Endodermal cell (in vitro differentiated cells): ENCODE data around the gene MYBPC2. TPM values are rescaled to one million over a fixed set of nuclear protein-coding genes. Genes with fewer than 3 reads are reported as not detected.

ENCODE experiments used
- DNase-seq: peaks from one replicate; pipeline ENCODE4 v3.0.0-alpha.2; 2017
- H3K27ac ChIP-seq: 2 replicates; pipeline ENCODE4 v1.5.1; 2013; ENCODE audit warnings: mild to moderate bottlenecking, low read depth, low read length, moderate library complexity
- H3K27me3 ChIP-seq: 2 replicates; pipeline ENCODE4 v1.6.1; 2013; ENCODE audit warnings: mild to moderate bottlenecking, low read length, moderate library complexity; ENCODE audit not compliant: insufficient read depth, control insufficient read depth, poor library complexity, severe bottlenecking
- H3K36me3 ChIP-seq: 2 replicates; pipeline ENCODE4 v1.7.0; 2013; ENCODE audit warnings: mild to moderate bottlenecking, low read length, moderate library complexity; ENCODE audit not compliant: control insufficient read depth, insufficient read depth
- H3K4me1 ChIP-seq: one replicate; pipeline ENCODE4 v1.7.0; 2013; ENCODE audit warnings: low read length; ENCODE audit not compliant: control insufficient read depth, insufficient read depth
- H3K4me3 ChIP-seq: 2 replicates; pipeline ENCODE4 v1.5.1; 2013; ENCODE audit warnings: mild to moderate bottlenecking, low read length, moderate library complexity
- H3K9ac ChIP-seq: 2 replicates; pipeline ENCODE4 v1.6.1; 2013; ENCODE audit warnings: mild to moderate bottlenecking, low read length, moderate library complexity; ENCODE audit not compliant: poor library complexity, severe bottlenecking; ENCODE audit errors: extremely low read depth
- H3K9me3 ChIP-seq: 2 replicates; pipeline ENCODE4 v1.6.1; 2013; ENCODE audit warnings: mild to moderate bottlenecking, low read length, moderate library complexity; ENCODE audit not compliant: control insufficient read depth
- H3K27ac Mint-ChIP-seq: 2 replicates; pipeline ENCODE4 v1.8.0; 2020; ENCODE audit warnings: mixed read lengths
- H3K27me3 Mint-ChIP-seq: 2 replicates; pipeline ENCODE4 v1.8.0; 2021; ENCODE audit warnings: mild to moderate bottlenecking, mixed read lengths; ENCODE audit not compliant: insufficient read depth
- H3K36me3 Mint-ChIP-seq: 2 replicates; pipeline ENCODE4 v1.8.0; 2020; ENCODE audit warnings: low read depth, mixed read lengths
- H3K4me1 Mint-ChIP-seq: 2 replicates; pipeline ENCODE4 v1.8.0; 2020; ENCODE audit warnings: mixed read lengths
- H3K4me3 Mint-ChIP-seq: 2 replicates; pipeline ENCODE4 v1.8.0; 2020; ENCODE audit warnings: mild to moderate bottlenecking, moderate library complexity, mixed read lengths
- H3K9me3 Mint-ChIP-seq: 2 replicates; pipeline ENCODE4 v1.8.0; 2020; ENCODE audit warnings: mild to moderate bottlenecking, mixed read lengths
- WGBS, 2 experiments: methylation state at CpG; one replicate each; pipeline versions ENCODE4 v1.1.5 to v1.1.7; 2013; ENCODE audit warnings: missing lambda C conversion rate in 2 of 2, mixed read lengths in 1 of 2; ENCODE audit not compliant: insufficient coverage in 1 of 2, insufficient read length in 1 of 2; 5-methylcytosine and 5-hydroxymethylcytosine counted together
- total RNA-seq, 2 donors: library from RNA; stranded (reverse); fragmentation: NEBNext Ultra II Directional in 1 of 2; extraction: Animal tissue kit (Norgen Biotek cat#: 25700) in 1 of 2; gene quantifications; 2 replicates in 1 of 2; 3 replicates in 1 of 2; pipeline ENCODE4 v1.2.1, GENCODE V29; 2021
- TF ChIP-seq, protein P1 (sequence below): fragments of 200-600 bp; sonication (generic); conservative IDR thresholded peaks from 2 replicates; pipeline ENCODE4 v1.5.0; 2021; ENCODE audit warnings: antibody characterized with exemption, mild to moderate bottlenecking

MYBPC2 gene
- total RNA-seq, 2 donors from 2014 or later = 1.9 to 2.3 TPM

DNA sequence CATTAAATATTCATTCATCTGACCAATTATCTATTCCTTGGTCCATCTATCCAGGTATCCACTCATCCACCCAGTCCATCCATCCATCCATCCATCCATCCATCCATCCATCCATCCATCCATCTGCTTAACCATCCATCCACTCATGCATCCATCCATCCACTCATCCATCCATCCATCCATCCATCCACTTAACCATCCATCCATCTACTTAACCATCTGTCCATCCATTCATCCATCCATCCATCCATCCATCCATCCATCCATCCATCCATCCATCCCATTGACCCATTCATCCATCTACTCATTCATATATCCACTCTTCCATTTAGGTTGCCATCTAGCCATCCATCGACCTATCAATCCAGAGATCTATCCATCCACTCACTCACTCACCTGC lies 11.4 kb downstream of the MYBPC2 start:
- 50 to 56% methylated on average over 1 of the region's 1 CpG for WGBS, 2 experiments
- Mint-ChIP-seq H3K4me3 (no peak overlapping the region), H3K4me1 (no peaks in the 10 kb centered on the region), H3K9me3 (peaks cover 4% of the 10 kb centered on the region), H3K27me3 (peaks cover 9% of the 10 kb centered on the region), H3K27ac (no peak overlapping the region), H3K36me3 (no peaks in the 10 kb centered on the region)
- no peak overlapping the region for H3K9ac ChIP-seq
- no peak overlapping the region for H3K27ac ChIP-seq
- H3K27me3 ChIP-seq = no peaks in the 10 kb centered on the region
- DNase-seq = no peak
- H3K9me3 ChIP-seq = no peaks in the 10 kb centered on the region
- no peaks in the 10 kb centered on the region for H3K4me1 ChIP-seq
- TF ChIP-seq, protein P1, sequence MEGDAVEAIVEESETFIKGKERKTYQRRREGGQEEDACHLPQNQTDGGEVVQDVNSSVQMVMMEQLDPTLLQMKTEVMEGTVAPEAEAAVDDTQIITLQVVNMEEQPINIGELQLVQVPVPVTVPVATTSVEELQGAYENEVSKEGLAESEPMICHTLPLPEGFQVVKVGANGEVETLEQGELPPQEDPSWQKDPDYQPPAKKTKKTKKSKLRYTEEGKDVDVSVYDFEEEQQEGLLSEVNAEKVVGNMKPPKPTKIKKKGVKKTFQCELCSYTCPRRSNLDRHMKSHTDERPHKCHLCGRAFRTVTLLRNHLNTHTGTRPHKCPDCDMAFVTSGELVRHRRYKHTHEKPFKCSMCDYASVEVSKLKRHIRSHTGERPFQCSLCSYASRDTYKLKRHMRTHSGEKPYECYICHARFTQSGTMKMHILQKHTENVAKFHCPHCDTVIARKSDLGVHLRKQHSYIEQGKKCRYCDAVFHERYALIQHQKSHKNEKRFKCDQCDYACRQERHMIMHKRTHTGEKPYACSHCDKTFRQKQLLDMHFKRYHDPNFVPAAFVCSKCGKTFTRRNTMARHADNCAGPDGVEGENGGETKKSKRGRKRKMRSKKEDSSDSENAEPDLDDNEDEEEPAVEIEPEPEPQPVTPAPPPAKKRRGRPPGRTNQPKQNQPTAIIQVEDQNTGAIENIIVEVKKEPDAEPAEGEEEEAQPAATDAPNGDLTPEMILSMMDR = no peak
- no peak overlapping the region for H3K4me3 ChIP-seq
- H3K36me3 ChIP-seq = no peaks in the 10 kb centered on the region

DNA sequence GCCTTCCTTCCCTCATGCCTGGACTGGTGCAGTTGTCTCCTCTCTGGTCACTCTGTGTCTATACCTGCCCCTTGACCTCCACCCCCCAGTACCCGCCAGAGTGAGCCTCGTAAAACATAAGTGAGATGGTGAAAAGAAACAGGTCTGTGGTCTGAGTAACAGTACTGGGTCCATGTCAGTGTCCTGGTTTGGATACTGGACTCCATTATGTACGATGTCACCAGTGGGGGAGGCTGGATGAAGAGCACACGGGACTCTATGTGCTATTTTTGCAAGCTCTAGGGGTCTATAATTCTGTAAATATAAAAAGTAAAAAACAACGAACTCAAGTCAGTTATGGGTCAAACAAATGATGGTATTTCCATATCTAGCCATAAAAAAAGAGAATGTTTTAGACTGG lies 14.4 kb downstream of the MYBPC2 start:
- Mint-ChIP-seq H3K27ac (no peak overlapping the region), H3K27me3 (peaks cover 2% of the 10 kb centered on the region), H3K4me1 (no peaks in the 10 kb centered on the region), H3K36me3 (no peaks in the 10 kb centered on the region), H3K4me3 (no peak overlapping the region), H3K9me3 (peaks cover 4% of the 10 kb centered on the region)
- no peaks in the 10 kb centered on the region for H3K36me3 ChIP-seq
- WGBS, 2 experiments = 91 to 100% methylated on average over 3 to 5 of the region's 5 CpGs
- TF ChIP-seq, protein P1 = no peak
- no peak for DNase-seq
- no peaks in the 10 kb centered on the region for H3K9me3 ChIP-seq
- no peaks in the 10 kb centered on the region for H3K4me1 ChIP-seq
- no peak overlapping the region for H3K4me3 ChIP-seq
- H3K27me3 ChIP-seq = no peaks in the 10 kb centered on the region
- no peak overlapping the region for H3K27ac ChIP-seq
- H3K9ac ChIP-seq = no peak overlapping the region

DNA sequence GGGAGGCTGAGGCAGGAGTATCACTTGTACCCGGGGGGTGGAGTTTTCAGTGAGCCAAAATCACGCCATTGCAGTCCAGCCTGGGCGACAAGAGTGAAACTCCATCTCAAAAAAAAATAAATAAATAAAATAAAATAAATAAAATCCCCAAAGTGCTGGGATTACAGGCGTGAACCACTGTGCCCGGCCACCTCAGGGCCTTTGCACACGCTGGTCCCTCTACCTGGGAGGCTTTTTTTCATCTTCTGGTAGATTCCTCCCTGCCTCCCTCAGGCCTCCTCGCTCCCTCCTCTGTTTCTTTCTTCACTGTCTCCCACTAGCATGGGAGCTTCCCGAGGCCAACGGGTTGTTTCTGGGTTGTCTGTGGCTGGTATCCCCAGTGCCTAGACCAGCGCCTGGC lies 15.1 kb downstream of the MYBPC2 start:
- no peaks in the 10 kb centered on the region for H3K9me3 ChIP-seq
- no peak overlapping the region for H3K27ac ChIP-seq
- H3K4me3 ChIP-seq = no peak overlapping the region
- Mint-ChIP-seq H3K9me3 (peaks cover 4% of the 10 kb centered on the region), H3K4me3 (no peak overlapping the region), H3K27me3 (peaks cover 2% of the 10 kb centered on the region), H3K27ac (no peak overlapping the region), H3K4me1 (no peaks in the 10 kb centered on the region), H3K36me3 (no peaks in the 10 kb centered on the region)
- TF ChIP-seq, protein P1 = no peak
- no peak for DNase-seq
- no peaks in the 10 kb centered on the region for H3K4me1 ChIP-seq
- H3K27me3 ChIP-seq = no peaks in the 10 kb centered on the region
- H3K36me3 ChIP-seq = no peaks in the 10 kb centered on the region
- H3K9ac ChIP-seq = no peak overlapping the region
- WGBS, 2 experiments = 92 to 100% methylated on average over 5 to 9 of the region's 10 CpGs
